Left lung (tissue), 10 donors: ENCODE results near the gene HEYL. TPM values are rescaled to one million over a fixed set of nuclear protein-coding genes. Genes with fewer than 3 reads are reported as not detected.

Source experiments
- ATAC-seq: fragments of 200-7000 bp; cut with Tn5 transposase; one replicate; pipeline ENCODE4 v1.9.1; 2020; ENCODE audit warnings: moderate library complexity
- DNase-seq, 4 donors: peaks; one replicate each; pipeline ENCODE4 v3.0.0-alpha.2; 2013 to 2020
- H3K27ac ChIP-seq, 2 donors: fragments of 200-600 bp; sonication (generic) in 1 of 2; one replicate each; pipeline versions ENCODE4 v1.5.0 to v1.8.0; 2020 to 2021
- H3K27me3 ChIP-seq, 2 donors: fragments of 200-600 bp; sonication (generic) in 1 of 2; one replicate each; pipeline versions ENCODE4 v1.5.0 to v1.8.0; 2020 to 2021
- H3K36me3 ChIP-seq, 2 donors: fragments of 200-600 bp; sonication (generic) in 1 of 2; one replicate each; pipeline versions ENCODE4 v1.5.0 to v1.8.0; 2020 to 2021
- H3K4me1 ChIP-seq, 2 donors: fragments of 200-600 bp; one replicate each; pipeline ENCODE4 v1.8.0; 2021
- H3K4me3 ChIP-seq, 2 donors: fragments of 200-600 bp; sonication (generic) in 1 of 2; one replicate each; pipeline versions ENCODE4 v1.5.0 to v1.8.0; 2020 to 2021; ENCODE audit warnings: mild to moderate bottlenecking in 1 of 2
- H3K9me3 ChIP-seq, 2 donors: fragments of 200-600 bp; sonication (generic) in 1 of 2; one replicate each; pipeline versions ENCODE4 v1.5.0 to v1.8.0; 2020 to 2021
- intact Hi-C, 2 donors: fragments of 100-400 bp; cut with DNase I; formaldehyde crosslinking; loops; one replicate each; pipeline versions ENCODE4 v1.11.2 to v1.14.2; 2022
- polyA plus RNA-seq, 6 donors: library from polyadenylated mRNA; unstranded; fragments of 120-200 nt; gene quantifications; one replicate each; pipeline ENCODE4 v1.2.1, GENCODE V29; 2013; ENCODE audit not compliant: insufficient read length in 6 of 6
- total RNA-seq, 2 donors: library from RNA; stranded (reverse); fragmentation: NEBNext Ultra II Directional; extraction: Animal tissue kit (Norgen Biotek cat#: 25700); gene quantifications; one replicate each; pipeline ENCODE4 v1.2.1, GENCODE V29; 2021
- TF ChIP-seq, protein P1 (sequence below), 2 donors: fragments of 200-600 bp; sonication (generic) in 1 of 2; IDR thresholded peaks; one replicate each; pipeline versions ENCODE4 v1.5.0 to v1.8.0; 2021; ENCODE audit warnings: antibody characterized with exemption in 2 of 2
- donor health status: DM: no; HTN: yes; CAD: no.
- donor health status: DM: no; HTN: no; CAD: no.

Gene HEYL
- total and polyA plus RNA-seq, 8 donors: 12.6 to 42.8 (median 30.9) TPM

DNA sequence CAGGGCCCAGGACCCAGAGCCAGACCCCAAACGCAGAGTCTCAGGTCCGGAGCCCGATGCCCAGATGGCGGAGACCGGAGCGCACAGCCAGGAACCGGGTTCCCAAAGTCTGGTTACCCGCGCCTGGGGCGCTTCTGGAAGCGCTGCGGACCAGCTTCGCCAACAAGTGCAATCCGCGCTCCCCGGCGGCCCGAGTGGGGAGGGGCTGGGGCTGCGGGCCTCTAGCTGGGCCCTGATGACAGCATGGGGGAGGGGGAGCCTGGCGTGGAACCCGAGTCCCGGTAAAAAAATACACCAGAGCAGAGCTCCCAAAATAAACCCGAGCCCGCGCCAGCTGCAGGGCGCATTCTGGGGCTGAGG, 32.0 kb upstream of the HEYL start:
- H3K36me3 ChIP-seq: no peaks in the 10 kb centered on the region
- intact Hi-C loops: no loop called here
- TF ChIP-seq, protein P1, sequence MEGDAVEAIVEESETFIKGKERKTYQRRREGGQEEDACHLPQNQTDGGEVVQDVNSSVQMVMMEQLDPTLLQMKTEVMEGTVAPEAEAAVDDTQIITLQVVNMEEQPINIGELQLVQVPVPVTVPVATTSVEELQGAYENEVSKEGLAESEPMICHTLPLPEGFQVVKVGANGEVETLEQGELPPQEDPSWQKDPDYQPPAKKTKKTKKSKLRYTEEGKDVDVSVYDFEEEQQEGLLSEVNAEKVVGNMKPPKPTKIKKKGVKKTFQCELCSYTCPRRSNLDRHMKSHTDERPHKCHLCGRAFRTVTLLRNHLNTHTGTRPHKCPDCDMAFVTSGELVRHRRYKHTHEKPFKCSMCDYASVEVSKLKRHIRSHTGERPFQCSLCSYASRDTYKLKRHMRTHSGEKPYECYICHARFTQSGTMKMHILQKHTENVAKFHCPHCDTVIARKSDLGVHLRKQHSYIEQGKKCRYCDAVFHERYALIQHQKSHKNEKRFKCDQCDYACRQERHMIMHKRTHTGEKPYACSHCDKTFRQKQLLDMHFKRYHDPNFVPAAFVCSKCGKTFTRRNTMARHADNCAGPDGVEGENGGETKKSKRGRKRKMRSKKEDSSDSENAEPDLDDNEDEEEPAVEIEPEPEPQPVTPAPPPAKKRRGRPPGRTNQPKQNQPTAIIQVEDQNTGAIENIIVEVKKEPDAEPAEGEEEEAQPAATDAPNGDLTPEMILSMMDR (IDR thresholded peaks at IDR 0.05): no peak
- peaks cover 7% of the 10 kb centered on the region in 2 donors for H3K4me1 ChIP-seq
- H3K4me3 ChIP-seq: peak overlapping the region; percentile 19 to 27
- no peak overlapping the region for H3K27ac ChIP-seq
- H3K27me3 ChIP-seq: peaks cover 22 to 32% of the 10 kb centered on the region in 2 donors
- ATAC-seq (peak; percentile 54), DNase-seq (peak in 1 of 4 donors; percentile 40)
- no peaks in the 10 kb centered on the region for H3K9me3 ChIP-seq

DNA sequence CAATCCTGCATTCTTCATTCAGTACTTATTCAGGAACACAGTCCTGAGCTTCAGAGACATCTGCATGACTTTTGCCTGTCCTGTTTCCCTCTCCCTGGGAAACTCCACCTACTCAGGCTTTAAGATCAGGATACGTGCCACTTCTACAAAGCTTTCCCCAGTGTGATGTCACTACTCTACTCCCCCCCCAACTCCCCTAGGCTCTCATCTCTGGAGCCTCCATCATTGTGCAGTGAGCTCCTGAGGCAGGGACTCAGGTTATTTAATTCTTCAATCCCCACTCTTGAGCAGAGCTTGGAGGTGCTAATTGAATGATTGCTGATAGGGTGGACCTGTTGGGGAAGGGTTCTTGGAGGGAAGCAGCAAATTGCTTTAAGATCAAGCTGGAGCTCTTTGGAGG, 31.2 kb upstream of the HEYL start:
- H3K27ac ChIP-seq: no peak overlapping the region
- no peak for ATAC-seq
- H3K4me3 ChIP-seq: no peak overlapping the region
- DNase-seq: no peak
- H3K4me1 ChIP-seq: peaks cover 7% of the 10 kb centered on the region in 2 donors
- TF ChIP-seq, protein P1 (IDR thresholded peaks at IDR 0.05): no peak
- H3K9me3 ChIP-seq: no peaks in the 10 kb centered on the region
- H3K27me3 ChIP-seq: peaks cover 22 to 32% of the 10 kb centered on the region in 2 donors
- intact Hi-C loops: no loop called here
- no peaks in the 10 kb centered on the region for H3K36me3 ChIP-seq

DNA sequence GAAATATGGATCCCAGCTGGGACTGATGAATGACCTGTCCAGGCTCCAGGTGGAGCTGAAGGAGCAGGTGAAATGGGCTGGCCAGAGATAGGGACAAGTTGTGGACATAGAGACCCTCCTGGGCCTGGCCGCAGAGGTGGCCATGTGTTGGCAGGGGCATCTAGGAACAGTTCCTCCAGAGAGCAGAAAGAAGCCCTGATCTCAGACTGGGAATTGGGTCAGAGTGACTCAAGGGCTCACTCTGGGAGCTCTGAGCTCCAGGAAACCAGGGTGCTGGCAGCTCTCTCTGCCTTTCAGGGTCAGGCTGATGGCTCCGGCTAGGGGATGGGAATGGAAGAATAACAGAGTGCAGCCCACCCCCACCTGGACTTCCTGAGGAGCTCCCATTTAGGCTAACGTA, 29.5 kb upstream of the HEYL start:
- ATAC-seq: no peak
- Histone ChIP-seq H3K36me3 (no peaks in the 10 kb centered on the region), H3K4me1 (peaks cover 7% of the 10 kb centered on the region in 2 donors)

DNA sequence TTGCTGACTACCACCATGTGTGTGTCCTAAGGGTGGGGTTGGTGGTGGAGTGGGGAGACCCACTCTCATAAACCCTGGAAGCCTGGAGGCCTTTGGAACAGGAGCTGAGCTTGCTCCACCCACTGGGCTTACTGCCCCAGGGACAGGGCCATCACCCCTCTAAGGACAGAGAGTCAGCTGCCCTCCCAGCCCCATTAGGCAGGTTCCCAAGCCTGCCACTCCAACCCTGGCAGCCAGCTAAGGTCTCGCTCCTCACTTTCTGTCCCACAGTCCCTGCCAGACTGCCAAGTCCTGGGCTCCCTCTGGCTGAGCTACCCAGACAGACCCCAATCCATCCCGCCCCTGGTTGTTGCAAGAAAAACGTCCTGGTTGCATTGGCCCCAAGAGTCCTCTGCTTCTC, 28.7 kb upstream of the HEYL start:
- Histone ChIP-seq H3K4me3 (no peak overlapping the region), H3K27me3 (peaks cover 22 to 32% of the 10 kb centered on the region in 2 donors), H3K27ac (no peak overlapping the region), H3K36me3 (no peaks in the 10 kb centered on the region), H3K4me1 (peaks cover 7% of the 10 kb centered on the region in 2 donors), H3K9me3 (no peaks in the 10 kb centered on the region)
- TF ChIP-seq, protein P1 (IDR thresholded peaks at IDR 0.05): no peak
- DNase-seq: no peak
- no peak for ATAC-seq
- intact Hi-C loops: no loop called here

More for the DNA sequence above, 29.5 kb upstream of the HEYL start:
- no peak overlapping the region for H3K27ac ChIP-seq
- peaks cover 22 to 32% of the 10 kb centered on the region in 2 donors for H3K27me3 ChIP-seq
- no peak overlapping the region for H3K4me3 ChIP-seq
- no peak for DNase-seq
- TF ChIP-seq, protein P1 (IDR thresholded peaks at IDR 0.05): no peak
- intact Hi-C loops: no loop called here
- no peaks in the 10 kb centered on the region for H3K9me3 ChIP-seq

DNA sequence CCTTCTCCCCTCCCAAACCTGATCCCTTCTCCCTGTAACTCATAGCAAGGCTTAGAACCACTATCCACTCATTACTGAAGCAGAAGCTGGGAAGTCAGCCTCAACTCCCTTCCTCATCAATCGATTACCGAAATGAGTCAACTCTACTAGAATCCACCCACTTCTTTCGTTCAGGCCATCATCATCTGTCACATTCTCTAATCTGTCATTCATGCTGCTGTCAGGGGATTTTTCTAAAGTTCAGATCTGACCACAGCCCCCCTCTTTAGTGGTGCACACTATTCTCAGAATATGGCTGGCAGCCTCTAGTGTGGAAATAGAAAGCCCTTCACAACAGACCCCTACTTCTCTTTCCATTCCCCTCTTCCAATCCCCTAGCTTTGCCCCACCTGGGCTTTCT, 27.3 kb upstream of the HEYL start:
- intact Hi-C loops: no loop called here
- DNase-seq (no peak), ATAC-seq (no peak)
- TF ChIP-seq, protein P1 (IDR thresholded peaks at IDR 0.05): no peak
- no peaks in the 10 kb centered on the region for H3K9me3 ChIP-seq
- H3K4me3 ChIP-seq: no peak overlapping the region
- no peaks in the 10 kb centered on the region for H3K36me3 ChIP-seq
- H3K27ac ChIP-seq: no peak overlapping the region
- H3K4me1 ChIP-seq: peaks cover 6 to 7% of the 10 kb centered on the region in 2 donors
- H3K27me3 ChIP-seq: peaks cover 15 to 20% of the 10 kb centered on the region in 2 donors
